Memory B cell (primary cell): ENCODE measurements around the gene SERF1B.
"Not testable (repeated sequence)": the region's sequence is repeated elsewhere in the genome, so short reads cannot be mapped to it uniquely, and the experiment has no call there.

Experiments used
- ATAC-seq: fragments of 150-1000 bp; cut with Tn5 transposase; 2 replicates; pipeline ENCODE4 v1.10.0; 2021; ENCODE audit warnings: low read depth, mild to moderate bottlenecking, moderate library complexity
- DNase-seq, 2 donors: peaks; one replicate each; pipeline ENCODE4 v3.0.0; 2022; ENCODE audit warnings: low spot score in 2 of 2
- H3K27ac Mint-ChIP-seq: one replicate; pipeline ENCODE4 v1.8.0; 2022; ENCODE audit warnings: mild to moderate bottlenecking, moderate library complexity, mixed read lengths
- H3K27me3 Mint-ChIP-seq: one replicate; pipeline ENCODE4 v1.8.0; 2022; ENCODE audit warnings: mixed read lengths
- H3K36me3 Mint-ChIP-seq: one replicate; pipeline ENCODE4 v1.8.0; 2022; ENCODE audit warnings: mild to moderate bottlenecking, mixed read lengths
- H3K4me1 Mint-ChIP-seq: one replicate; pipeline ENCODE4 v1.8.0; 2022; ENCODE audit warnings: mixed read lengths
- H3K4me3 Mint-ChIP-seq: one replicate; pipeline ENCODE4 v1.8.0; 2022; ENCODE audit warnings: mild to moderate bottlenecking, moderate library complexity, mixed read lengths
- H3K9me3 Mint-ChIP-seq: one replicate; pipeline ENCODE4 v1.8.0; 2022; ENCODE audit warnings: mixed read lengths

The SERF1B gene

DNA sequence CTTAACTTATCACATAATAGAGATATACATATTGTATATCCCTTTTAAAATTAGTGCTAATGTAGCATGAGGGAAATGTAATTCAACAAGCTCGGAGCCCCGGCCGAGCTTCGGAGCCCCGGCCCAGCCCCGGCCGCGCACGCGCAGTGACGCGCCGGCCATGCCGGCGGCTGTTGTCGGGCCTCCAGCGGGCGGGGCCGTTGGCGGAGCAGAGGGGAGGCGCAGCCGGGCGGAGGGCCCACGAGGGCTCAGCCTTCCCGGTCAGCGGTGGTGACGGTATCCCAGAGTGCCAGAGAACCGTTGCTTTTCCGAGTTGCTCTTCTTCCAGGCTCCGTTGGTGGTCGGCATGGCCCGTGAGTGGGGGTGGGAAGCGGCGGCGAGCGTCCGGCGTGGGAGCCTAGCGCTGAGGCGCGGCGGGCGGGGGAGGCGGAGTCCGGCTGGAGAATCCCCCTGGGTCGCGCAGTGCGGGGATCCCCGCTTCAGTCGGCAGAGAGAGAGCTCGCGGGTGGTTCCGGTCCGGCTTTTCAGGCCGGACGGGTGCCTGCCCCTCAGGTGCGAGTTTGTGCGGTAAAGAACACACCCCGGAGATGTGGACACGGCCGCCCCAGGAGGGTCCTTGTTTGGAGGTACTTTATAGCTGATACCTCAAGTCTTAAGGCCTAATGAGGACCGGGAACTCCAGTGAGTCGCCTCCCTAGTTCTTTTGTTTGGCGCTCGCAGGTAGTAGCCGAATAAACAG, at the start of gene SERF1B:
TSS of gene SERF1B (plus strand) at position 146 of the 739 bp plus-strand sequence. CDS start at position 347, 201 bp downstream.
- H3K27ac Mint-ChIP-seq, DNase-seq, H3K9me3 Mint-ChIP-seq, H3K27me3 Mint-ChIP-seq, H3K4me3 Mint-ChIP-seq, H3K36me3 Mint-ChIP-seq, H3K4me1 Mint-ChIP-seq: not testable (repeated sequence)
- ATAC-seq: peak; percentile 90

DNA sequence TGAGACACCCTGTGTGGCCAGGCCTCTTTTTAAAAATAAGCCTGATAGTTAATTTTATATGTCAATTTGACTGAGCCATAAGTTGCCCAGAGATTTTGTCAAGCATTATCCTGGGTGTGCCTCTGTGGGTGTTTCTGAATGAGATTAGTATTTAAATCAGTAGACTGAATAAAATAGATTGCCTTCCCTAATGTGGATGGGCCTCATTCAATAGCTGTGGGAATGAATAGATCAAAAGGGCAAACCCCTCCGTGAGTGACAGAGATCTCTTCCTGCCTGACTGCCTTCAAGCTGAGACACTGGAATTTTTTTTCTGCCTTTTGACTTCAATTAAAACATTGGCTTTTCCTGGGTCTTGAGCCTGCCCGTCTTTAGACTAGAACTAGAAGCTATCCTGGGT, 33.3 kb upstream of the SERF1B start:
- H3K27me3 Mint-ChIP-seq, H3K4me3 Mint-ChIP-seq, H3K36me3 Mint-ChIP-seq, H3K9me3 Mint-ChIP-seq, ATAC-seq, H3K27ac Mint-ChIP-seq, DNase-seq, H3K4me1 Mint-ChIP-seq: not testable (repeated sequence)

DNA sequence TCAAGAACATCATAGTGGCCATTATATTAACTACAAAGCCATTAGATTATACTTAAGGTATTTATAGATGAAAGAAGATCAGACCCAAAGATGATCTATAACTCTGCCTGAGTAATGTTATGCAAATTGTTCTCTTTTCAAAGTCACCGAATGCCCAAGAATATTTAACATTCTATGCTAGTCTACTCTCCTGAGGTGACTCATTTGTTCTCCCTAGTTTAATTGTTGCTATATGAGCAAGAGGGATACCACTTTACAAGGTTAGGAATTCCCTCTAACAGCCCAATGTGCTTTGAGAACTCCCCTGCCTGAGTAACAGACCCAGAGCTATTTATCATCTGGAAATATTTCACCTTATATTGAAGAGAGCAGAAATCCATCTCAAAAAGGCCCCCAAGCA, 29.5 kb upstream of the SERF1B start:
- not testable (repeated sequence) for ATAC-seq, H3K27ac Mint-ChIP-seq, DNase-seq, H3K4me1 Mint-ChIP-seq, H3K9me3 Mint-ChIP-seq, H3K27me3 Mint-ChIP-seq, H3K4me3 Mint-ChIP-seq, H3K36me3 Mint-ChIP-seq

DNA sequence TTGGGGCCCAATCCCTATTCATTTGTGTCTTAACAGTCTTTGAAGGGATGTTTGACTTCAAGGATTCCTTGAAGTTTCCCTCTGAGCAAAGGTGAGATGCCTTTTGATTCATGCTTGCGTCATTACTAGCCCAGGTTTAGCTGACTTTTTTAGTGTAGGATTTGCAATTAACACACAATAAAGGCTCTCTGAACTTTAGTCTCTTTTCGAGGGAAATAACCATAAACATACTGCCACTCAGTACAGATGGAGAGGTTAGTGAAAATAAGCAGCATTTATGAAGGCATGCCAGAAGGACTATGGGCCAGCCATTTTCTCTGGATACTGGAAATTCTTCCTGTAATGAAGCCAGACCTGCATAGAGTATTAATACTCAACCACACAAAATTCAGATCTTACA, 4.4 kb upstream of the SERF1B start:
- ATAC-seq, H3K4me1 Mint-ChIP-seq, H3K27ac Mint-ChIP-seq, H3K4me3 Mint-ChIP-seq, H3K36me3 Mint-ChIP-seq, DNase-seq, H3K27me3 Mint-ChIP-seq, H3K9me3 Mint-ChIP-seq: not testable (repeated sequence)

DNA sequence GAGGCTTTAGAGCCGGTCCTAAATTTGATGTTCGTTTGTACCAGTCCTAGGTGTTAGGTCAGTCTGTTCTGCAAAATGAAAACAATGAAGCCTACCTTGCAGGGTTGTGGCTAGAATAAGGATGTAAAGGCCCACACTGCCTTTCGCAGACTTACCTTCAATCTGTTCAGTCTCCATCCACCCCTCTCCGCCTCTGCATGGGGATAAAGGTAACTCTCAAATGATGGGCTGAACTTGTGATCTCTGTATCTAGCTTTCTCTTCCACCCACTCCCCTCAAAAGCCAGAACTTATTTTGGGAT, 744 bp downstream of the SERF1B start:
- H3K27ac Mint-ChIP-seq, H3K9me3 Mint-ChIP-seq, H3K36me3 Mint-ChIP-seq, H3K4me1 Mint-ChIP-seq, H3K4me3 Mint-ChIP-seq, DNase-seq, H3K27me3 Mint-ChIP-seq: not testable (repeated sequence)
- ATAC-seq: peak; percentile 22

DNA sequence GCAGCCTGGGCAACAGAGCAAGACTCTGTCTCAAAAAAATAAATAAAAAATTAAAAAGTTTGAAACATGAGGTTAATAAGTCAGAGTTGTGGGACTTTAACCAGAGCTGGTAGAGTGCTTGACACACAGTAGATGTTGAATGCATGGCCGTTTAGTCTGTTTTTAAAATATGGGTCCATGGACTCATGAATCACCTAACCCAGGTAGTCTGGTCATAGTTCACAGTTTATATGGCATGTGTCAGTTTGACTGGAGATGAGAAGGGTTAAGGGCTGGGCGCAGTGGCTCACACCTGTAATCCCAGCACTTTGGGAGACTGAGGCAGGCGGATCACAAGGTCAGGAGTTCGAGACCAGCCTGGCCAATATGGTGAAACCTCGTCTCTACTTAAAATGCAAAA, 6.2 kb downstream of the SERF1B start:
- not testable (repeated sequence) for H3K4me3 Mint-ChIP-seq, H3K4me1 Mint-ChIP-seq, H3K9me3 Mint-ChIP-seq, H3K27me3 Mint-ChIP-seq, DNase-seq, ATAC-seq, H3K36me3 Mint-ChIP-seq, H3K27ac Mint-ChIP-seq

DNA sequence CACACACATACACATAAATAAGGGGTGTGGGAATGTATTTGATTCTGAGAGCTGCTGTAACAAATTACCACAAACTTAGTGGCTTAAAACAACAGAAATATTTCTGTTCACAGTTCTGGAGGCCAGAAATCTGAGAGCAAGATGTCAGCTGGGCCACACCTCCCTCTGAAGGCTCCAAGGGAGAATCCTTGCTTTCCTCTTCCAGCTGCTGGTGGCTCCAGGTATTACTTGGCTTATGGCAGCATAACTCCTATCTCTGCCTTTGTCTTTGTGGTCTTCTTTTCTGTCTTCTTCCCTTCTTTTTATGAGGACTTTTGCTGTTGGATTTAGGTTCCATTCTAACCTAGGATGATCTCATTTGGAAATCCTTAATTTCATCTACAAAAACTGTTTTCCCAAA, 16.4 kb downstream of the SERF1B start:
- not testable (repeated sequence) for DNase-seq, H3K4me3 Mint-ChIP-seq, ATAC-seq, H3K27me3 Mint-ChIP-seq, H3K9me3 Mint-ChIP-seq, H3K36me3 Mint-ChIP-seq, H3K27ac Mint-ChIP-seq, H3K4me1 Mint-ChIP-seq

DNA sequence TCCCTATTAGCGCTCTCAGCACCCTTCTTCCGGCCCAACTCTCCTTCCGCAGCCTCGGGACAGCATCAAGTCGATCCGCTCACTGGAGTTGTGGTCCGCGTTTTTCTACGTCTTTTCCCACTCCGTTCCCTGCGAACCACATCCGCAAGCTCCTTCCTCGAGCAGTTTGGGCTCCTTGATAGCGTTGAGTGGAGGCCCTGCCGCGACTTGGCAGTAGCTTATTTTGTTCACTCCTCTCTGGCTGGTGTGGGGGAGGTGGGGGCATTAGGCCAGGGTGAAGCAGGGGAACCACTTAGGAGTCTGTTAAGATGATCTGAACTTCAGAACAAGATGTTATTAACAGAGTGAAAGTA, 24.7 kb downstream of the SERF1B start:
- H3K27ac Mint-ChIP-seq, H3K9me3 Mint-ChIP-seq, DNase-seq, H3K4me1 Mint-ChIP-seq, H3K36me3 Mint-ChIP-seq, H3K27me3 Mint-ChIP-seq, H3K4me3 Mint-ChIP-seq: not testable (repeated sequence)
- peak; percentile 37 for ATAC-seq

DNA sequence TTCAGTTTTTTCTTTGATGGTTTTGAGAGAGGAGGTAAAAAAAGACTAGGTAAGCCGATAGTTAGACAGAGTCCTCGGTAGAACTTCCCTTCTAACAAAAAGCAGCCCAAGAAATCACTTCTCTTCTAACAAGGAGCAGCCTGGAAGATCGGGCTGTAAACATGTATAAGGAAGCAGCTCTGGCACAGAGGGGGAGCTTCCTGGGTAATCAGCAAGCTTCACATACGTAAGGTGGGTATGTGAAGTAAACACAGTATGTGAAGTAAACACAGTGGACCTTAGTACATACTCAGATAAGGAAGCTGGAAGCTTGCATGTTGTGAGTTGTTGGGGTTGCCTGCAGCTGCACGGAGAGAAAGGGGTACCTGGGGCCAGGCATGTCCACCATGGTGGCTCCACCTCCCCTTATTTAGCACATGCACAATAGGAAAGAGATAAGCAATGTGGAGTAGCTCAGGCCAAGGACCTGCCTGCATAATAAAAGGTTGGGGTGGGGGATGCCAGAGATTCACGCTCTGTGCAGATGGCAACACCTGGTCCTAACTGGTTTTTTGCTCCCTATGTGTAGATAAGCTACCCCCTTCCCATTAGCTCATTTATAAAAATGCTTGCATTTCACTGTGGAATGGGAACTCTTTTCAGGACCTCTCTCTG, 31.4 kb downstream of the SERF1B start:
- H3K4me3 Mint-ChIP-seq, ATAC-seq, H3K9me3 Mint-ChIP-seq, H3K4me1 Mint-ChIP-seq, H3K27me3 Mint-ChIP-seq, DNase-seq, H3K36me3 Mint-ChIP-seq, H3K27ac Mint-ChIP-seq: not testable (repeated sequence)

DNA sequence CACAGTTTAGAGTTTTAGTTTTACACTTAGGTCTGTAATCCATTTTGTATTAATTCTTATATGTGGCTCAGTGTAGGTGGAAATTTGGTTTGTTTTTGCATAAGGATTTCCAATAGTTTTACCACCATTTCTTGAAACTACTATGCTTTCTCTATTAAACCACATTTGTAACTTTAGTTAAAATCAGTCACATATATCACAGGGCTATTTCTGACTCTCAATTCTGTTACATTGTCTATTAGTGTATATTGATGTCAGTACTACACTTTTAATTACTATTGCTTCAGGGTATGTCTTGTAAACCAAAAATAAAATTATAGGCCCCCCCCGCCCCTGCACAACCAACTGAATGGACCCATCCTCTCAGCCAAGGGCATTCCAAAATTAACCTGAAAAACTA, 32.1 kb downstream of the SERF1B start:
- not testable (repeated sequence) for H3K27ac Mint-ChIP-seq, H3K4me1 Mint-ChIP-seq, H3K9me3 Mint-ChIP-seq, H3K36me3 Mint-ChIP-seq, H3K4me3 Mint-ChIP-seq, DNase-seq, H3K27me3 Mint-ChIP-seq, ATAC-seq

DNA sequence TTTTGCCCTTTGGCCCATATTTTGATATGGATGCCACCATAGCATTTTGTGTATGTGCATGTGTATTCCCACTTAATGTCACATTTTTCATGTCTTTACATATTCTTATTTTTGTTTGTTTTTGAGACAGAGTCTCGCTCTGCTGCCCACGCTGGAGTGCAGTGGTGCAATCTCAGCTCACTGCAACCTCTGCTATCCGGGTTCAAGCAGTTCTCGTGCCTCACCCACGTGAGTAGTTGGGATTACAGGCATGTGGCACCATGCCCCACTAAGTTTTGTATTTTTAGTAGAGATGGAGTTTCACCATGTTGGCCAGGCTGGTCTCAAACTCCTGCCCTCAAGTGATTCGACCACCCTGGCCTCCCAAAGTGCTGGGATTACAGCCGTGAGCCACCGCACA, 52.6 kb downstream of the SERF1B start:
- ATAC-seq, H3K27ac Mint-ChIP-seq, H3K4me1 Mint-ChIP-seq, H3K4me3 Mint-ChIP-seq, DNase-seq, H3K27me3 Mint-ChIP-seq, H3K36me3 Mint-ChIP-seq, H3K9me3 Mint-ChIP-seq: not testable (repeated sequence)

DNA sequence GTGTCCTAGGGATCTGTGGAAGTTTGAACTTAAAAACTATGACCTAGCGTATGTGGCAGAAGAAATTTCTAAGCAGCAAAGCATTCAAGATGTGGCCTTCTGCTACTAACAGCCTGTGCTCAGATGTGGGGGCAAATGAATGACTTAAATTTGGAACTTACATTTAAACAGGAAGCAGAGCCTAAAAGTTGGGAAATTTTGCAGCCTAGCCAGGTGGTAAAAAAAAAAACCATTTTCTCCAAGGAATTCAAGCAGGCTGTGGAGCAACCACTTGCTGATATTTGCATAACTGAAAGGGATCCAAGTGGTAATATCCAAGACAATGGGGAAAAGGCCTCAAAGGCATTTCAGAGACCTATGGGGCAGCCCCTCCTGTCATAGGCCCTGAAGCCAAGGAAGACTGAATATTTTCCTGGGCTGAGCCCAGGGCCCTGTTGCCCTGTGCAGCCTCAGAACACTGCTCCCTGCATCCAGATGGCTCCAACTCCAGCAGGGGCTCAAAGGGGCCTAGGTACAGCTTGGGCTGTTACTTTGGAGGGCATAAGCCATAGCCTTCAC, 63.9 kb downstream of the SERF1B start:
- not testable (repeated sequence) for DNase-seq

DNA sequence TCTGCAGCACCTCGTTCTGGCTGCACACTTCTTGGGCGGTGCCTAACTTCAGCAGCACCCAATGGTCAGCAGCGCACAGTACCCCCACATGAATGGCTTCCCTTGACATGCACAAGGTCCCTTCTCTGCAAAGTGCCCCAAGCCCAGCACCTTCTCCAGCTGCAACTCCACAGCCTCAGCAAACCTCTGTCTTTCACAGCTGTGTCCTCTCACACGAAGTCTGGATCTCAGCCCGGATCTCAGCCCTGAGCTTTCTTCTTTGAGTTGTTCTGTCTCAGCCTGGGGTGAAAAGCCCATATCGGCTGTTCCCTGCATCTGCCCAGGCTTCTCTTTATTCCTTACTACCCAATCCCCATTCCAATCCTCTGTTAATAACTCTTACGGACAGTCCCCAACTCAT, 66.7 kb downstream of the SERF1B start:
- H3K36me3 Mint-ChIP-seq, DNase-seq, ATAC-seq, H3K4me1 Mint-ChIP-seq, H3K9me3 Mint-ChIP-seq, H3K27me3 Mint-ChIP-seq, H3K4me3 Mint-ChIP-seq, H3K27ac Mint-ChIP-seq: not testable (repeated sequence)

More for the DNA sequence above, 63.9 kb downstream of the SERF1B start:
- not testable (repeated sequence) for ATAC-seq, H3K27ac Mint-ChIP-seq, H3K36me3 Mint-ChIP-seq, H3K4me3 Mint-ChIP-seq, H3K9me3 Mint-ChIP-seq, H3K4me1 Mint-ChIP-seq, H3K27me3 Mint-ChIP-seq
